D721Med (cell line): ENCODE measurements around the gene EPN1.

ENCODE experiments used
- DNase-seq: peaks from one replicate; pipeline ENCODE4 v3.0.0; 2011; ENCODE audit warnings: low spot score; ENCODE audit not compliant: insufficient read length
- FAIRE-seq: peaks from 2 replicates; lab custom pipeline; 2011; peaks lifted over from hg19 to GRCh38; lab: Jason Lieb, UNC
- CTCF ChIP-seq: IDR thresholded peaks from 2 replicates; pipeline ENCODE4 v1.5.1; 2012; ENCODE audit warnings: mild to moderate bottlenecking, control low read depth; ENCODE audit not compliant: insufficient read depth; ENCODE audit errors: missing control alignments

The EPN1 gene

GRCh38 chr19:55690769-55691545, 15.9 kb downstream of the EPN1 start:
- no peak for TF ChIP-seq CTCF
- FAIRE-seq, result no peak
- DNase-seq, result no peak

- no peak for DNase-seq
- TF ChIP-seq CTCF, result no peak
- no peak for FAIRE-seq
Measured at GRCh38 chr19:55691561-55692481, 16.8 kb downstream of the EPN1 start.

GRCh38 chr19:55692681-55693081, 17.7 kb downstream of the EPN1 start:
- DNase-seq (no peak), FAIRE-seq (no peak)
- no peak for TF ChIP-seq CTCF

- DNase-seq, result no peak
- FAIRE-seq, result no peak
- TF ChIP-seq CTCF, result no peak
Measured at GRCh38 chr19:55693336-55693974, 18.4 kb downstream of the EPN1 start.

GRCh38 chr19:55694241-55694655, 19.2 kb downstream of the EPN1 start:
- DNase-seq (no peak), FAIRE-seq (no peak)
- TF ChIP-seq CTCF, result no peak

- no peak for TF ChIP-seq CTCF
- FAIRE-seq (no peak), DNase-seq (no peak)
Measured at GRCh38 chr19:55694656-55695491, 19.8 kb downstream of the EPN1 start.
